ENCODE measurements around the gene PRORP.

PRORP gene

DNA sequence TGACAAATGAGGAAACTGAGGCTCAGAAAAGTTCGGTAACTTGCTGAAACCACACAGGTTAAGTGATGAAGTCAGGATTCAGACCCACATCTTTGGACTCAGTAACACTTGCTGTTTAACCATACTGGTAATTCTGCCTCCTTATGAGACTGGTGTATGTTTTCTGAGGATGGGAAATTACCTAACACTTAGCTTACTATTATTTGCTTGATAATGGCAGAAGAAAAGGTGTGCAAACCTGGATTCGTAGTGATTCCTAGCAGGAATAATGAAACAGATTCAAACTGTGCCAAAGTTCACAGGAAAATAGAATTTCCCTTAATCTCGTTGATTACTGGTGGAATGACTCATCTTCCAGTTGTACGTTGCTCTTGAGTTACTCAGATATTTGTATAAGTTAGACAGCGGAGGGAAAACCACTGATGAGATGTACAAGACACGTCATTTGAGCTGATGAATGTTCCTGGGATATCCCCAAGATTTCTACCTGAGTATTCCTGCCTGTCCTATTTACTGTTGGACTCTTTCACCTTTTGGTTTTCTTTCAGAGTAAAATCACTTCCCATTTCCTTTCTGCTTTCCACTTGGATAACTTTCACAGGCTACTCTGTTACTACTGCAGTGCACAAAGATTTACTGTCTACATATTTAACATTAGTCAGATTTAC is 37.5 kb downstream of the PRORP start:
- TF ChIP-seq, protein P1, sequence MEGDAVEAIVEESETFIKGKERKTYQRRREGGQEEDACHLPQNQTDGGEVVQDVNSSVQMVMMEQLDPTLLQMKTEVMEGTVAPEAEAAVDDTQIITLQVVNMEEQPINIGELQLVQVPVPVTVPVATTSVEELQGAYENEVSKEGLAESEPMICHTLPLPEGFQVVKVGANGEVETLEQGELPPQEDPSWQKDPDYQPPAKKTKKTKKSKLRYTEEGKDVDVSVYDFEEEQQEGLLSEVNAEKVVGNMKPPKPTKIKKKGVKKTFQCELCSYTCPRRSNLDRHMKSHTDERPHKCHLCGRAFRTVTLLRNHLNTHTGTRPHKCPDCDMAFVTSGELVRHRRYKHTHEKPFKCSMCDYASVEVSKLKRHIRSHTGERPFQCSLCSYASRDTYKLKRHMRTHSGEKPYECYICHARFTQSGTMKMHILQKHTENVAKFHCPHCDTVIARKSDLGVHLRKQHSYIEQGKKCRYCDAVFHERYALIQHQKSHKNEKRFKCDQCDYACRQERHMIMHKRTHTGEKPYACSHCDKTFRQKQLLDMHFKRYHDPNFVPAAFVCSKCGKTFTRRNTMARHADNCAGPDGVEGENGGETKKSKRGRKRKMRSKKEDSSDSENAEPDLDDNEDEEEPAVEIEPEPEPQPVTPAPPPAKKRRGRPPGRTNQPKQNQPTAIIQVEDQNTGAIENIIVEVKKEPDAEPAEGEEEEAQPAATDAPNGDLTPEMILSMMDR (IDR thresholded peaks at IDR 0.05; ENCODE audit: low read length) = no peak
- no peak for TF ChIP-seq EZH2 (IDR thresholded peaks at IDR 0.05; ENCODE audit: borderline replicate concordance, low read length)
- H3K4me2 ChIP-seq (ENCODE audit: low read length) = no peak overlapping the region
- no peak overlapping the region for H3K4me3 ChIP-seq (ENCODE audit: low read depth, low read length, poor library complexity, severe bottlenecking)
- H3K9me2 ChIP-seq (ENCODE audit: low read depth, low read length) = no peaks in the 10 kb centered on the region
- peaks cover 21% of the 10 kb centered on the region for H3K4me1 ChIP-seq (ENCODE audit: insufficient read depth, low read length, severe bottlenecking)
- no peak overlapping the region for H3K27ac ChIP-seq (ENCODE audit: low read depth, low read length, poor library complexity, severe bottlenecking)
- no peaks in the 10 kb centered on the region for H3F3A ChIP-seq (ENCODE audit: insufficient read depth, low read length)
- H3K9me3 ChIP-seq (ENCODE audit: low read length) = no peaks in the 10 kb centered on the region
- no peaks in the 10 kb centered on the region for H3K79me2 ChIP-seq (ENCODE audit: insufficient read depth, low read length)
- H4K20me1 ChIP-seq (ENCODE audit: insufficient read depth, low read length) = no peaks in the 10 kb centered on the region
- H3K9ac ChIP-seq (ENCODE audit: low read length) = no peak overlapping the region
- no peak overlapping the region for H2AFZ ChIP-seq (ENCODE audit: low read length)
- H3K27me3 ChIP-seq (ENCODE audit: insufficient read depth, low read length) = no peaks in the 10 kb centered on the region
- H3K36me3 ChIP-seq (ENCODE audit: insufficient read depth, low read length) = peaks cover 27% of the 10 kb centered on the region; the same call in 1 of the 2 replicates

DNA sequence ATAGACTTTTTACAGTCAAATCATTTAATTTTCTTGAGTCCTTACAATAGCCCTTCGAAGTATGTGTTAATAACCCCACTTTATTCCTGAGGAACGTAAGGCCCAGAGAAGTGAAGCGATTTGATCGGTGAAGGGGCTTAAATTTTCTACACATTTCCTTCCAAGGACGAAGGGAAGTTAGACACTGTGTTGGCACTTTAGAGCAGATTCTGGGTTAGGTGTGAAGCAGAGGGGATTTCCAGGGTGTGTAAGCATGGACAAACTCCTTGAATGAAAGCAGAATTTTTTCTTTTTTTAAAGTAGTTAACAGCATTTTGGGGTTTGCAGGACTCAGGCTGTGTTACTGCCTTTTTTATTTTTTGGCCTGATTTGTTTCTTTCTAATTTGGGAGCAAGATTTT is 38.9 kb downstream of the PRORP start:
- Histone ChIP-seq H3K4me2 (ENCODE audit: low read length) (no peak overlapping the region), H3K9me3 (ENCODE audit: low read length) (no peaks in the 10 kb centered on the region), H3K79me2 (ENCODE audit: insufficient read depth, low read length) (no peaks in the 10 kb centered on the region), H3K9ac (ENCODE audit: low read length) (no peak overlapping the region), H3K27me3 (ENCODE audit: insufficient read depth, low read length) (no peaks in the 10 kb centered on the region), H3K27ac (ENCODE audit: low read depth, low read length, poor library complexity, severe bottlenecking) (no peak overlapping the region), H4K20me1 (ENCODE audit: insufficient read depth, low read length) (no peaks in the 10 kb centered on the region), H3K4me1 (ENCODE audit: insufficient read depth, low read length, severe bottlenecking) (peaks cover 8% of the 10 kb centered on the region), H3K9me2 (ENCODE audit: low read depth, low read length) (no peaks in the 10 kb centered on the region), H3F3A (ENCODE audit: insufficient read depth, low read length) (no peaks in the 10 kb centered on the region), H3K4me3 (ENCODE audit: low read depth, low read length, poor library complexity, severe bottlenecking) (no peak overlapping the region), H2AFZ (ENCODE audit: low read length) (no peak overlapping the region), H3K36me3 (ENCODE audit: insufficient read depth, low read length) (peaks cover 27% of the 10 kb centered on the region; the same call in 1 of the 2 replicates)
- TF ChIP-seq EZH2 (IDR thresholded peaks at IDR 0.05; ENCODE audit: borderline replicate concordance, low read length) = no peak
- TF ChIP-seq, protein P1 (IDR thresholded peaks at IDR 0.05; ENCODE audit: low read length) = no peak

DNA sequence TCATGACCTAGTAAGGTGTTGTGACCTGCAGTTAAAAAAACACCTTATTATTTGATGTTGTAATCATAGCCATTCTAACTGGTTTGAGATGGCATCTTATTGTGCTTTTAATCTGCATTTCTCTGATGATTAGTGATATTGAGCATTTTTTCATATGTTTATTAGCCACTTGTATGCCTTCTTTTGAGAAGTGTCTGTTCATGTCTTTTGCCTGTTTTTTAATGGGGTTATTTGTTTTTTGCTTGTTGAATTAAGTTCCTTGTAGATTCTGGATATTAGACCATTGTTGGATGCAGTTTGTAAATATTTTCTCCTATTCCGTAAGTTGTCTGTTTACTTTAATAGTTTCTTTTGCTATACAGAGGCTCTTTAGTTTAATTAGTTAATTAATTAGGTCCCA is 41.0 kb downstream of the PRORP start:
- Histone ChIP-seq H3K79me2 (ENCODE audit: insufficient read depth, low read length) (no peaks in the 10 kb centered on the region), H3K9me3 (ENCODE audit: low read length) (no peaks in the 10 kb centered on the region), H3K36me3 (ENCODE audit: insufficient read depth, low read length) (peaks cover 45% of the 10 kb centered on the region; the same call in 1 of the 2 replicates), H3K9me2 (ENCODE audit: low read depth, low read length) (no peaks in the 10 kb centered on the region), H2AFZ (ENCODE audit: low read length) (no peak overlapping the region), H3K27me3 (ENCODE audit: insufficient read depth, low read length) (no peaks in the 10 kb centered on the region), H3F3A (ENCODE audit: insufficient read depth, low read length) (no peaks in the 10 kb centered on the region), H4K20me1 (ENCODE audit: insufficient read depth, low read length) (no peaks in the 10 kb centered on the region), H3K9ac (ENCODE audit: low read length) (no peak overlapping the region), H3K4me1 (ENCODE audit: insufficient read depth, low read length, severe bottlenecking) (peaks cover 5% of the 10 kb centered on the region), H3K4me3 (ENCODE audit: low read depth, low read length, poor library complexity, severe bottlenecking) (no peak overlapping the region), H3K4me2 (ENCODE audit: low read length) (no peak overlapping the region), H3K27ac (ENCODE audit: low read depth, low read length, poor library complexity, severe bottlenecking) (no peak overlapping the region)
- no peak for TF ChIP-seq EZH2 (IDR thresholded peaks at IDR 0.05; ENCODE audit: borderline replicate concordance, low read length)
- TF ChIP-seq, protein P1 (IDR thresholded peaks at IDR 0.05; ENCODE audit: low read length) = no peak

Data from OCI-LY1 (cell line).